H9 (cell line): ENCODE results near the gene AFAP1L1. TPM values are rescaled to one million over a fixed set of nuclear protein-coding genes. Genes with fewer than 3 reads are reported as not detected.

Experiments
- DNase-seq: peaks from one replicate; pipeline ENCODE4 v3.0.0-alpha.2; 2017
- H2AFZ ChIP-seq: one replicate; pipeline ENCODE4 v1.6.1; 2013; ENCODE audit warnings: mild to moderate bottlenecking, low read length, control low read depth, moderate library complexity
- H2AK5ac ChIP-seq: 2 replicates; pipeline ENCODE4 v1.6.1; 2013; ENCODE audit warnings: low read length, control low read depth, mixed read lengths; ENCODE audit not compliant: insufficient read length
- H2BK120ac ChIP-seq: one replicate; pipeline ENCODE4 v1.6.1; 2013; ENCODE audit warnings: low read depth, mild to moderate bottlenecking, low read length, control low read depth, inconsistent platforms; ENCODE audit not compliant: poor library complexity, severe bottlenecking
- H2BK12ac ChIP-seq: 2 replicates; pipeline ENCODE4 v1.6.1; 2013; ENCODE audit warnings: low read length, control low read depth, mixed read lengths, low read depth; ENCODE audit not compliant: insufficient read length
- H2BK15ac ChIP-seq: 2 replicates; pipeline ENCODE4 v1.6.1; 2013; ENCODE audit warnings: low read depth, low read length, control low read depth
- H2BK20ac ChIP-seq: one replicate; pipeline ENCODE4 v1.6.1; 2013; ENCODE audit warnings: low read depth, mild to moderate bottlenecking, low read length, control low read depth, inconsistent platforms; ENCODE audit not compliant: poor library complexity, severe bottlenecking
- H2BK5ac ChIP-seq: 2 replicates; pipeline ENCODE4 v1.6.1; 2013; ENCODE audit warnings: low read length, control low read depth, mixed read lengths; ENCODE audit not compliant: insufficient read length
- H3K14ac ChIP-seq: 2 replicates; pipeline ENCODE4 v1.6.1; 2013; ENCODE audit warnings: low read length, control low read depth; ENCODE audit not compliant: insufficient read depth
- H3K18ac ChIP-seq: 2 replicates; pipeline ENCODE4 v1.6.1; 2013; ENCODE audit warnings: low read depth, mild to moderate bottlenecking, mixed read lengths, low read length, control low read depth; ENCODE audit not compliant: insufficient read length
- H3K23ac ChIP-seq: 2 replicates; pipeline ENCODE4 v1.6.1; 2013; ENCODE audit warnings: low read length, control low read depth, mixed read lengths, low read depth; ENCODE audit not compliant: insufficient read length
- H3K23me2 ChIP-seq: 2 replicates; pipeline ENCODE4 v1.6.1; 2013; ENCODE audit warnings: low read depth, mild to moderate bottlenecking, mixed read lengths, low read length, control low read depth; ENCODE audit not compliant: insufficient read length, poor library complexity, severe bottlenecking
- H3K27ac ChIP-seq: 2 replicates; pipeline ENCODE4 v1.5.1; 2013; ENCODE audit warnings: low read length, control low read depth, mixed read lengths, low read depth; ENCODE audit not compliant: insufficient read length
- H3K27me3 ChIP-seq: 2 replicates; pipeline ENCODE4 v1.6.1; 2013; ENCODE audit warnings: low read length, control low read depth, inconsistent platforms; ENCODE audit not compliant: insufficient read depth
- H3K4ac ChIP-seq: 2 replicates; pipeline ENCODE4 v1.6.1; 2013; ENCODE audit warnings: low read depth, mild to moderate bottlenecking, control low read depth, inconsistent platforms, low read length, moderate library complexity
- H3K4me1 ChIP-seq: 2 replicates; pipeline ENCODE4 v1.6.1; 2013; ENCODE audit warnings: low read length, control low read depth, inconsistent platforms; ENCODE audit not compliant: insufficient read depth
- H3K4me2 ChIP-seq: 2 replicates; pipeline ENCODE4 v1.6.1; 2013; ENCODE audit warnings: low read length, control low read depth, mixed read lengths; ENCODE audit not compliant: insufficient read length, insufficient read depth
- H3K56ac ChIP-seq: 2 replicates; pipeline ENCODE4 v1.6.1; 2013; ENCODE audit warnings: low read depth, mild to moderate bottlenecking, mixed read lengths, low read length, control low read depth; ENCODE audit not compliant: insufficient read length
- H3K79me1 ChIP-seq: 2 replicates; pipeline ENCODE4 v1.6.1; 2013; ENCODE audit warnings: low read depth, mild to moderate bottlenecking, moderate library complexity, low read length, control low read depth, inconsistent platforms; ENCODE audit not compliant: insufficient read depth, poor library complexity, severe bottlenecking
- H3K79me2 ChIP-seq: 2 replicates; pipeline ENCODE4 v1.6.1; 2013; ENCODE audit warnings: low read length, control low read depth, inconsistent platforms; ENCODE audit not compliant: insufficient read depth
- H3K9ac ChIP-seq: 2 replicates; pipeline ENCODE4 v1.6.1; 2013; ENCODE audit warnings: low read length, control low read depth, mixed read lengths; ENCODE audit not compliant: insufficient read length; ENCODE audit errors: extremely low read depth
- H3K9me3 ChIP-seq: one replicate; pipeline ENCODE4 v1.6.1; 2013; ENCODE audit warnings: low read depth, low read length, inconsistent platforms; ENCODE audit not compliant: control insufficient read depth
- H3T11ph ChIP-seq: one replicate; pipeline ENCODE4 v1.6.1; 2013; ENCODE audit warnings: mild to moderate bottlenecking, low read length, control low read depth, inconsistent platforms
- H4K20me1 ChIP-seq: one replicate; pipeline ENCODE4 v1.6.1; 2013; ENCODE audit not compliant: control insufficient read depth, insufficient read length, insufficient read depth
- H4K5ac ChIP-seq: 2 replicates; pipeline ENCODE4 v1.6.1; 2013; ENCODE audit warnings: low read depth, mild to moderate bottlenecking, mixed read lengths, low read length, control low read depth; ENCODE audit not compliant: insufficient read length
- H4K8ac ChIP-seq: replicated peaks from 2 replicates; pipeline ENCODE4 v1.6.1; 2013; ENCODE audit warnings: low read length, control low read depth, mixed read lengths, low read depth; ENCODE audit not compliant: insufficient read length
- H4K91ac ChIP-seq: 2 replicates; pipeline ENCODE4 v1.6.1; 2013; ENCODE audit warnings: low read depth, mild to moderate bottlenecking, moderate library complexity, mixed read lengths, low read length, control low read depth; ENCODE audit not compliant: insufficient read length
- H3K27ac Mint-ChIP-seq, 3 experiments: 2 replicates in 2 of 3; 3 replicates in 1 of 3; pipeline ENCODE4 v1.8.0; 2020 to 2021; ENCODE audit warnings: mixed read lengths in 3 of 3, mild to moderate bottlenecking in 1 of 3, moderate library complexity in 1 of 3
- H3K27me3 Mint-ChIP-seq: 2 replicates; pipeline ENCODE4 v1.8.0; 2021; ENCODE audit warnings: low read depth, mild to moderate bottlenecking, moderate library complexity, mixed read lengths
- H3K36me3 Mint-ChIP-seq, 3 experiments: 2 replicates in 2 of 3; 3 replicates in 1 of 3; pipeline ENCODE4 v1.8.0; 2020 to 2021; ENCODE audit warnings: low read depth in 3 of 3, mixed read lengths in 3 of 3; ENCODE audit not compliant: insufficient read depth in 1 of 3
- H3K4me1 Mint-ChIP-seq, 2 experiments: 2 replicates each; pipeline ENCODE4 v1.8.0; 2020; ENCODE audit warnings: mixed read lengths in 2 of 2
- H3K4me3 Mint-ChIP-seq, 2 experiments: 2 replicates in 1 of 2; 3 replicates in 1 of 2; pipeline ENCODE4 v1.8.0; 2020 to 2021; ENCODE audit warnings: mild to moderate bottlenecking in 2 of 2, mixed read lengths in 2 of 2, moderate library complexity in 1 of 2
- H3K9me3 Mint-ChIP-seq, 2 experiments: 2 replicates in 1 of 2; 3 replicates in 1 of 2; pipeline ENCODE4 v1.8.0; 2020; ENCODE audit warnings: mild to moderate bottlenecking in 2 of 2, mixed read lengths in 2 of 2, moderate library complexity in 1 of 2
- WGBS: extraction: QIAGEN DNeasy Blood & Tissue Kit; methylation state at CpG from one replicate; pipeline ENCODE4 v1.1.7; 2013; ENCODE audit warnings: missing lambda C conversion rate, low lambda C conversion rate, mixed read lengths; ENCODE audit not compliant: insufficient read length; ENCODE audit errors: extremely low coverage; 5-methylcytosine and 5-hydroxymethylcytosine counted together
- total RNA-seq: library from RNA; stranded (reverse); gene quantifications from 2 replicates; pipeline ENCODE4 v1.2.1, GENCODE V29; 2021
- TF ChIP-seq, protein P1 (sequence below): fragments of 200-600 bp; sonication (generic); conservative IDR thresholded peaks from 3 replicates; pipeline ENCODE4 v1.8.0; 2021; ENCODE audit warnings: antibody characterized with exemption, mild to moderate bottlenecking

The AFAP1L1 gene
- total RNA-seq, 1 experiment from 2014 or later = 1.8 TPM

GRCh38 chr5:149267241-149267973 lies 4.3 kb upstream of the AFAP1L1 start:
- H2AFZ ChIP-seq = no peak overlapping the region
- H3K56ac ChIP-seq = no peak overlapping the region
- no peaks in the 10 kb centered on the region for H3K9me3 ChIP-seq
- peaks cover 17 to 18% of the 10 kb centered on the region in 2 experiments for H3K4me1 Mint-ChIP-seq
- H3K23ac ChIP-seq = no peak overlapping the region
- no peak overlapping the region for H2BK15ac ChIP-seq
- no peak overlapping the region for H3T11ph ChIP-seq
- TF ChIP-seq, protein P1, sequence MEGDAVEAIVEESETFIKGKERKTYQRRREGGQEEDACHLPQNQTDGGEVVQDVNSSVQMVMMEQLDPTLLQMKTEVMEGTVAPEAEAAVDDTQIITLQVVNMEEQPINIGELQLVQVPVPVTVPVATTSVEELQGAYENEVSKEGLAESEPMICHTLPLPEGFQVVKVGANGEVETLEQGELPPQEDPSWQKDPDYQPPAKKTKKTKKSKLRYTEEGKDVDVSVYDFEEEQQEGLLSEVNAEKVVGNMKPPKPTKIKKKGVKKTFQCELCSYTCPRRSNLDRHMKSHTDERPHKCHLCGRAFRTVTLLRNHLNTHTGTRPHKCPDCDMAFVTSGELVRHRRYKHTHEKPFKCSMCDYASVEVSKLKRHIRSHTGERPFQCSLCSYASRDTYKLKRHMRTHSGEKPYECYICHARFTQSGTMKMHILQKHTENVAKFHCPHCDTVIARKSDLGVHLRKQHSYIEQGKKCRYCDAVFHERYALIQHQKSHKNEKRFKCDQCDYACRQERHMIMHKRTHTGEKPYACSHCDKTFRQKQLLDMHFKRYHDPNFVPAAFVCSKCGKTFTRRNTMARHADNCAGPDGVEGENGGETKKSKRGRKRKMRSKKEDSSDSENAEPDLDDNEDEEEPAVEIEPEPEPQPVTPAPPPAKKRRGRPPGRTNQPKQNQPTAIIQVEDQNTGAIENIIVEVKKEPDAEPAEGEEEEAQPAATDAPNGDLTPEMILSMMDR = no peak
- H4K20me1 ChIP-seq = no peaks in the 10 kb centered on the region
- no peak overlapping the region for H3K27ac ChIP-seq
- H4K91ac ChIP-seq = no peak overlapping the region
- no peak overlapping the region for H3K27ac Mint-ChIP-seq
- no peak overlapping the region for H3K4ac ChIP-seq
- H4K5ac ChIP-seq = no peak overlapping the region
- no CpG with 5 or more reads among the region's 9 CpGs for WGBS
- no peak overlapping the region for H2BK5ac ChIP-seq
- no peak overlapping the region for H3K14ac ChIP-seq
- H2BK20ac ChIP-seq = no peak overlapping the region
- no peaks in the 10 kb centered on the region for H3K79me1 ChIP-seq
- H3K4me1 ChIP-seq = no peaks in the 10 kb centered on the region
- no peak overlapping the region for H3K9ac ChIP-seq
- H2AK5ac ChIP-seq = no peak overlapping the region
- peaks cover 6% of the 10 kb centered on the region for H3K23me2 ChIP-seq
- no peak overlapping the region for H3K4me2 ChIP-seq
- peaks cover 48% of the 10 kb centered on the region for H3K27me3 Mint-ChIP-seq
- H3K36me3 Mint-ChIP-seq = no peaks in the 10 kb centered on the region
- H3K9me3 Mint-ChIP-seq = no peaks in the 10 kb centered on the region; a peak in 2 of 5 replicates
- H3K79me2 ChIP-seq = no peaks in the 10 kb centered on the region
- no peak overlapping the region for H4K8ac ChIP-seq
- no peak for DNase-seq
- no peak overlapping the region for H3K18ac ChIP-seq
- no peak overlapping the region for H3K4me3 Mint-ChIP-seq
- peaks cover 4% of the 10 kb centered on the region; the same call in 1 of the 2 replicates for H3K27me3 ChIP-seq
- no peak overlapping the region for H2BK120ac ChIP-seq
- H2BK12ac ChIP-seq = no peak overlapping the region
